GM18508 (cell line): Measurements from ENCODE around the gene IPP.
A peak's percentile ranks its signal among the peaks of the same experiment; 100 is the strongest.
"Not testable (repeated sequence)": the region's sequence is repeated elsewhere in the genome, so short reads cannot be mapped to it uniquely, and the experiment has no call there.

ENCODE experiments used
- ATAC-seq: cut with Tn5 transposase; IDR thresholded peaks from one replicate; pipeline ENCODE4 v1.9.1; 2021; ENCODE audit warnings: moderate number of reproducible peaks; ENCODE audit not compliant: insufficient read depth, unreplicated experiment

Gene IPP

DNA sequence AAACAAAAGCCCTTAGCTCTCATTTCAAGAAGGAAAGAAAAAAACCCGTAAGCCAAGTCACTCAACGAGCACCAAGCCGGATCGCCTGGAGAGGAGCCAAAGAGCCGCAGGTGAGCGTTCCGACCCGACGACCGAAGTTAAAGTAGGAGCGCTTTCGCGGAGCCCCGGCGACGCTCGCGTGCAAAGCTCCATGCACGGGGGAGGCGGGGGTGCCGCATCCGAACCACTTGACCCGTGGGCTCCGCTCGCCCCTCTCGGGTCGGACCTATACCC lies 64.5 kb downstream of the IPP start:
- peak; percentile 4 for ATAC-seq

DNA sequence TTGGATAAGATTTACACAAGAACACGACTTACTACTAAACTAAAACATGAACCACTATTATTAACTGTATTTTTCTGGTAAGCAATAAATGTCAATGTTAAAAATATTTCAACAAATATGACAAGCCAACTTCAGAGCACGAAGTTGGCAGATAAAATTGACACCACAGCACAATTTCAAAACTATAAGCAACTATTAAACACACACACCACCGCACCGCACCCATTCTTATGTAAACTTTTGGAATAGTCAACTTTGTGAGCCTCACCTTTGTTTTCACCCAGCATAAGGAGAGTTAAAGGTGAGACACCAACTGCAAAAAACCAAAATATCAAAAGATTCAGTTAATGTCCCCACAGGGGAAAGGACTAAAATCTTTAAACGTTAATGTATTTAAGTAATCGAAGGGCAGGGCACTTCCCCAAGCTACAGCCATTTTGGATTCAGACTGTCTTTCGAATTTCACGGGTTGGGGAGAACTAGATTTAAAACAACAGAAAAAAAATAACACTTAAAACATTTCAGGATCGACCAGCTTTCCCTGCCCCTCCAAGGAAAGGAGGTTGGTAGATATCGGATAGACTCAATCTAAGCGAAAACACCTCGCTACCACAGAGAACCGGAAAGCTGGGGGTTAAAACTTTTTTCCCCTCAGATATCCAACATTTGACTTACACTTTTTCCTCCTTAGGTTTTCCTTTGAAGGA lies 65.0 kb downstream of the IPP start:
- ATAC-seq, result no peak

DNA sequence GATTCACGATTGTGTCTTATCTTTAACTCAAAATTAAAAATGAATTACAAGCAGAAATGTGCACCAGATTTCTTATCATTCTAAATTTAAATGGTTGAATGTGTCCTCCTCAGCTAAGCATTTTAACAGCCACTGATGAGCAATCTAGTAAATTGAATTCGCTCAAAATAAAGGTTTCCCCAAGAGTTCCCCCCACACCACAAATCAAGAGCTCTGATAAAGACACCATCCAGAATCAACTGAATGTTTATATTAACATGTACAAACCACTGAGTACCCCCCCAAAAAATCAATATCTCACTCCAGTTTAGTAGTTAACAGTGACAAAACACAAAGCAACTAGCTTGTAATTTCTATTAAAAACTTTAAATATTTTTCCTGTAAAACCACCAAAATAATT lies 66.1 kb downstream of the IPP start:
- ATAC-seq, result no peak

DNA sequence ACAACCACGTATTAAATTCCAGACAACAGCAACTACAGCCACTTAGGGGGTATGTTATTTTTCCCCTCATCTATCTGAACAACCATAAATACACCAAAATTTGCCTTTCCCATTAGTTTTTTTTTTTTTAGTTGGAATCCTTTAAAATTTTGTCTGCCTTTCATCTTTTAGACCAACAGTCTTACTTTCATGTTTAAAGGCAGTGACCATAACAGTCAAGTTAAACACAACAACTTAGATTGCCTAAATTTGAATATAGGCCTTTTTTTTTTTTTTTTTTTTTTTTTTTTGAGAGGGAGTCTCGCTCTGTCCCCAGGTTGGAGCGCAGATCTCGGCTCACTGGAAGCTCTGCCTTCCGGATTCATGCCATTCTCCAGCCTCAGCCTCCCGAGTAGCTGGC lies 67.5 kb downstream of the IPP start:
- ATAC-seq, result no peak

DNA sequence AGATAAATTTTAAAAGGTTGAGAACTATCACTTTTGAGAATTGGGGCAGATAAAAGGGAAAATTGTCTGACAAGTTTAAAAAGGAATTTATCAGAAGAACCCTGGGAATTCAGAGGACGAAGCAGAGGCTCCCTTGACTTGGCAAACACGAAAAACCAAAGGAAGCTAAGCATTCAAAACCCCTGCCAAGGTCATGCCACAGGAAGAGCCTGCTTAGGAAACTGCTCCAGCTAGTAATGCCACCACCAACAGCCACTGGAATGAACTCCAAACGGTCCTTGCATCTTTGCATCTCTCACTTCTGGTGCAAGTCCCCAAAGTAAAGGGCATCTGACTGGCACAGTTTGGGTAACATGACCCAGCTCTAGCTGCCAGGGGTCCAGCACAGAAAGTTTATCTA lies 71.3 kb downstream of the IPP start:
- no peak for ATAC-seq

DNA sequence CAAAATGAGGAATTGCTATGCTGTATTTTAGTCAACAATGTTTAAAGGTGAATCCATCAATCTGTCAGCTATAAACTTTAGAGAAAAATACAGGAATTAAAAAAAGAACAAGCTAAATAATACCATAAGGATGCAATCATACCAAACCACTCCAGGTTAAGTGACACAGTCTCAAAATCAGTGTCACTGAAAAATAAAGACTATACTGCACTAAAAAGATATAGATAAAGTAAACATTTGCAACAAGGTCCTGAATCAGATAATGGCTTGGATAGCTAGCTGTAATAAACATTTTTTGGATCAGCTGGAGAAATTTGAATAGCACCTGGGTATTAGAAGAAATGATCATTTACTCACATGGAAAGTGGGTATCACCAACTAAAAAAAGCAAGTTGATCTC lies 72.0 kb downstream of the IPP start:
- no peak for ATAC-seq

DNA sequence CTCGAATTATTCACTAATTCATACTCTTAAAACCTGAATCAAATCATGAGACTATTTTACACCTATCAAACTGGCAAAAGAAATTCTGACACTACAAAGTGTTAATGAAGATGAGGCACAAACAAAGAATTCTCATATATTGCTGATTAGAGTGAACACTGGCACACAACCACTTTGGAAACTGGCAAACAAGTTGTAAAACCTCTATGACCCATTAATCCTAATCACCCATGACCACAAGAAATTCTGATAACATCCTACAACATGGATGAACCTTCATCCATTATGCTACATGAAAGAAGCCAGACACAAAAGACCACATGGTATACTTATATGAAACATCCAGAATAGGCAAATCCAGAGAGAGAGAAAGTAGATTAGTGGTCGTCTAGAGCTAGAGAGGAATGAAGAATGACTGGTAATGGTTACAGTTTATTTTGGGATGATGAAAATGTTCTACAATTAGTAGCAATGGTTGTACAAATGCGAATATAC lies 72.7 kb downstream of the IPP start:
- ATAC-seq, result no peak

DNA sequence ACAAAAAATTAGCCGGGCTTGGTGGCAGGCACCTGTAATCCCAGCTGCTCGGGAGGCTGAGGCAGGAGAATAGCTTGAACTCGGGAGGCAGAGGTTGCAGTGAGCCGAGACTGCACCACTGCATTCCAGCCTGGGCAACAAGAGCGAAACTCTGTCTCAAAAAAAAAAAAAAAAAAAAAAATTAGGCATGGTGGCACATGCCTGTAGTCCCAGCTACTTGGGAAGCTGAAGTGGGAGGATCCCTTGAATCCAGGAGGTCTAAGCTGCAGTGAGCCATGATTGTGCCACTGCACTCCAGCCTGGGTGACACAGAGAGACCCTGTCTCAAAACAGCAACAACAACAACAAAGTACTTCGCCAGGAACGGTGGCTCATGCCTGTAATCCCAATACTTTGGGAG lies 73.9 kb downstream of the IPP start:
- not testable (repeated sequence) for ATAC-seq

DNA sequence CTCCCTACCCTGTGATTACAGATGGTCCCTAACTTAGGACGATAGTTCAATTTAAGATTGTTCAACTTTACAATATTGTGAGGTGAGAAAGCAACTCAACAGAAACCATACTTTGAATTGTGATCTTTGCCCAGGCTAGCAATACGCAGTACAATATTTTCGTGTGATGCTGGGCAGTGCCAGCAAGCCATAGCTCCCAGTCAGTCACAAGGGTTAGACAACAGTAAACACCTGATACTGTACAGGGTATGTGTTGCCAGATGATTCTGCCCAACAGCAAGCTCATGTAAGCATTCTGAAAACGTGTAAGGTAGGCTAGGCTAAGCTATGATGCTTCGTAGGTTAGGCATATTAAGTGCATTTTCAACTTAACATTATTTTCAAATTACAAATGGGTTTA lies 76.0 kb downstream of the IPP start:
- no peak for ATAC-seq

DNA sequence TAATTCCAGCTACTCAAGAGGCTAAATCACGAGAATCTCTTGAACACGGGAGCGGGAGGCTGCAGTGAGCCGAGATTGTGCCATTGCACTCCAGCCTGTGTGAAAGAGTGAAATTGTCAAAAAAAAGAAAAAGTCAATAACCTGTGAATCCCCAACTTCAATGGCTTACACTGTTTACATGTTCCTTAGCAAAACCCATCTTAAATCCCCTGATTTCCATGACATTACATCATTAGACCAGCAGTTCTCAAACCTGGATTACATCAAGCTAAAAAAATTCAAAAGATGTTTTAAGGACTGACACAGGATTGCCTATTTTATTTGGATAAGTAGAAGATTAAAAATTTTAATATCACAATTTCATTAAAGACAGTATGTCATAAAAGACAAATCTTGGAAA lies 76.5 kb downstream of the IPP start:
- ATAC-seq, result no peak

DNA sequence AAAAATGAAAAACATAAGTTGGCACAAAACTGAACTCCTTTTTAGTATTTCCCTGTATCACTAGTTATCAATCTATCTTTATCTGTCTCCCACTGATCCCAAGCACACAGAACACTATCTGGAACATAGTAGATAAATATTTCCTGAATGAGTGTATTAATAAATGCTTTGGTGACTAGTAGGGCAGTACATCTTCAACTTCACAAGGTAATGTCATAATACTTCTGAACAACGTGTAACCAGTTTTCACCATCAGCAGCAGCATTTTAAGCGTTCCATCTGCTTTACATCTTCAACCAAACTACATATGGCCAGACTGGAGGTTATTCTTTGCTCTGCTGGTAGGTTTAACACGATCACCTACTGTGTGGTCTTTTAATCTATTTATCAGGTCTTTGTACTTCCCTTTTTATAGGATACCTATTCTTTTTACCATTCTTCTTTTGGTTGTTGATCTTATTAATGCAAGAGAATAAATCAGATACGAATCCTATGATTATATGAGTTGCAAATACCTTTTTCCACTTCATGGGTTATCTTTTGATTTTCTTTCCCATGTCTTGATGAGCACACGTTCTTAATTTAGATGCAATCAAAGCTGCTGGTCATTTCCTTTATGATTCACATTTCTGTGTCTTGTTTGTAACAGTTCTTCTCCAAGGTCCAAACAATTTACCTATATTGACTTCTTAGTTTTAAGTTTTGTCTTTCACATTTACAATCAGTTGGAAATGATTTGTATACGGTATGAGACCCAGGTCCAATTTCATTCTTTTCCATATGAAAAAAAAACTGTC lies 80.4 kb downstream of the IPP start:
- ATAC-seq, result no peak

DNA sequence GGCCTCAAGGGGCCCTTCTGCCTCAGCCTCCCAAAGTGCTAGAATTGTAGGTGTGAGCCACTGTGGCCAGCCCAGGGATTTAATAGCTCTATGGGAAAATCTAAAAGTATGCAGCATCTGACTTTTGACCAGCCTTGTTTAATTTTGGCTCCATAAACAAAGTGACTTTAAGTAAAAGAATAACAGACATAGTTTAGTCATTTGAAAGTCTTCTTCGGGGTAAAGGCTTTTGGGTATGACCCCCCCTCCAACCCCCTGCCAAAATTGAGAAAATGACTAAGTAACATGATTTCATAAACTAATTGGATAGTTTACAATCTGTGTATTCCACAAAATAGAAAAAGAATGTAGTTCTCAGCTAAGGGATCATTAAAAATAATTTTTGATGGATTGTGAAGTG lies 81.1 kb downstream of the IPP start:
- no peak for ATAC-seq

DNA sequence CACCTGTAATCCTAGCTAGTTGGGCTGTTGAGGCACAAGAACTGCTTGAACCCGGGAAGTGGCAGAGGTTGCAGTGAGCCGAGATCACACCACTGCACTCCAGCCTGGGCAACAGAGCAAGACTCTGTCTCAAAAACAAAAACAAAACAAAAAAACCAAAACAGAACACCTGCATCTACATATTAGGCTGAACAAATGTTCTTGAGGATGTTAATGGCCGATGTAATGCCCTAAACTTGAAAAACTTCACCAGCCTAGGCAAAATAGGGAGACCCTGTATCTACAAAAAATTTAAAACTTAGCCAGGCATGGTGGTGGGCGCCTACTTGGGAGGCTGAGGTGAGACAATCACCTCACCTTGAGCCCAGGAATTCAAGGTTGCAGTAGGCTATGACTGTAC lies 81.9 kb downstream of the IPP start:
- no peak for ATAC-seq

DNA sequence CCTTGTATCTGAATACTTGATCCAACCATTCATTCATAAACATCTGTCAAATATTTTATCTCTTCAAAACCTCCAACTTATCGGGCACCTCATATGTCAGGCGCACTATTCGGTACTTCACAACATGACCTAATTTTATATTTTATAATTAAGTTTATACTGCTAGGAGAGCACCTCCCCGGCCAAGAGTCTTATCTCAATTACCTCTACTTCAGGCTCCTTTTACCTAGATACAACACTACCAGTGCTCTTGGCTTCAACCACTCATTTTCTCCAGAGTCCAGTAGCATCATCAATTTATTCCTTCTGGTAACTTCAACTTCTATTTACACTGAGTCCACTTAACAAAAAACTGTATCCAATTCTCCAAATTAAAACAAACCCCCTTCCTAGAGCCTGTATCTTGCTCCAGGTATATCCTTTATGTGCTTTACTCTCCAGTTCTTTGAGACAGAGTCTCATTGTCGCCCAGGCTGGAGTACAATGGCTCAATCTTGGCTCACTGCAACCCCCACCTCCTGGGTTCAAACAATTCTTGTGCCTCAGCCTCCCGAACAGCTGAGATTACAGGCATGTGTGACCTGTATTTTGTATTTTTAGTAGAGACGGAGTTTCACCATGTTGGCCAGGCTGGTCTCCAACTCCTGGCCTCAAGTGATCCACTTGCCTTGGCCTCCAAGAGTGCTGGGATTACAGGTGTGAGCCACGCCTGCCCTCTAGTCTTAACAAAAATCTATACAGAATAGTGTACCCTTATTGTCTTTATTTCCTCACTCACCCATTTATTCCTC lies 82.9 kb downstream of the IPP start:
- no peak for ATAC-seq

DNA sequence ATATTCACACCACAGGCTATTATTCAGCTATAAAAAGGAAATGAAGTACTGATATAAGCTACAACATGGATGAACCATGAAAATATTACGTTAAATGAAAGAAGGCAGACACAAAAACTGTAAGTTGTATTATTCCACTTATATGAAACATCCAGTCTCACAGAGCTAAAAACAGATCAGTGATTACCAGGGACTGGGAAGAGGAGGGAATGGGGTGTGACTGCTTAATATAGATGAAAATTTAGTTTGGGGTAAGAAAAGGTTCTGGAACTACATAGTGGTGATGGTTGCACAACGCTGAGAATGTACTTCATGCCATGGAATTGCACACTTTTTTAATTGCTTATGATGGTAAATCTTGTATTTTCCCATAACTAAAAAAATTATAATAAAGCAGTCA lies 83.6 kb downstream of the IPP start:
- no peak for ATAC-seq

DNA sequence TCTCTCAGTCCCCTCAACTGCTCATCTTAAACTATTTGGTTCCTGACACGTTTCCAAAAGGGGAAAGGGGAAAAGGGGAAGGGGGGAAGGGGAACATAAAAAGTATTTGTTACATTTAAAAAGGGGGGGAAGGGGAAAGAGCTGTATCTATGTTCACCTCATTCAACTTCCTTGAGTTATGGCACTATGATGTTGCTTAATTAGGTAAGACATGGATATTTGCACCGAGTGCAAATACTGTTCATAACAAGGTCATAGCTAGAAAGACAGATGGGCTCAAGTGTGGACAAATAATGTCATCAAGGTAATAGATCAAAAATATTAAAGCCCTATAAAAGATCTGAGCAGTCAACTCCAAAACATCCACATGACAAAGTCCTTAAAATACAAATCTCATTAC lies 90.1 kb downstream of the IPP start:
- no peak for ATAC-seq

DNA sequence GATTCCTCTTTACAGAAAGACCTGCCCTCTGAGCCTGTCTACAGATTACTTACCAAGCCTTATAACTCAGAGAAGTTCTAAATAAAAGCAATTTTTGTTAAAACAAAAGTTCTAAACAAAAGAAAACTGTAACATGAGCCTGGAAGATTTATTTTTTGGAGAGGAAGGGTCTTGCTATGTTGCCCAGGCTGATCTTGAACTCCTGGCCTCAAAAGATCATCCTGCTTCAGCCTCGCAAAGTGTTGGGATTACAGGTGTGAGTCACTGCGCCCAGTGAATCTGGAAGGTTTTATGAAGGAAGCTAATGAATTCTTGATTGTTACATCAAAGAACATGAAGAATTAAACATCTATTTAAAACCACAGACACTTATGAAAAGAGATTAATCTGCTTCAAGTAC lies 91.2 kb downstream of the IPP start:
- no peak for ATAC-seq

DNA sequence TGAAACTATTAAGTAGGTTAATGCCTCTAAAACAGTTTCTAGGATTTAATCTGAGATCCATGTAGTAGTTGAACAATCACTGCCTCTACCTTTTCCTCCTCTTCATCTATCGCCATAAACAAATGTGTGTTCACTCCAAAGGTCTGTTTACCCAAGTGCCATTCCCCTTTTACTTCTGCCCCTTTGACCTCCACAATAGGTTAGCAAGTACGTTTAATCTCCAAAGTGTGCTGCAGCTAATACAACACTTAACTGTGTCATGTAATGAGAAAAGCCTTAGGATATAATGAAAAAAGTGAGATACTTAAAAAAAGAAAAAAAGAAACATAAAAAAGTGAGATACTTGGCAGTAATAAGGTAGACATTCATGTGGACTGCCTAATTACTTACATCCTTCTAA lies 92.3 kb downstream of the IPP start:
- no peak for ATAC-seq

DNA sequence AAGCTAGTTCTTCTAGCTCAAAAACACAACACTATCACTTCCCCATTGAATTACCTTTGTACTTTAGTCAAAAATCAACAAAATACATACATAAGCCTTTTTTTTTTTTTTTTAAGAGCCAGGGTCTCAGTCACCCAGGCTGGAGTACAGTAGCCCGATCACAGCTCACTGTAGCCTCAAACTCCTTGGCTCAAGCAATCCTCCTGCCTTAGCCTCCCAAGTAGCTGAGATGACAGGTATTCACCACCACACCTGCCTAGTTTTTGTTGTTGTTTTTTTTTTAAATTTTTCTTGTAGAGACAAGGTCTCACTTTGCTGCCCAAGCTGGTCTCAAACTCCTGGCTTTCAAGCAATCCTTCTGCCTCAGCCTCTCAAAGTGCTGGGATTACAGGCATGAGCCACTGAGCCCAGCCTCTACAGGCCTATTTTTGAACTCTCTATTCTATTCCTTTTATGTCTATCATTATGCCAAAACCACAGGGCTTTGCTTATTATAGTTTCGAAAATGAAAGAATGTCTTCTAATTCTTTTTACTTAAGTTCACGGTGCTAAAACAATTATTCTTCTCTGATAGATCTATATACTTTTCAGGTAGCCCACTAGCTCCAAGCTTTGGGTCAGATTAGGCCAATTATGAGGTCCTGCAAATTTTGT lies 93.8 kb downstream of the IPP start:
- ATAC-seq, result no peak

DNA sequence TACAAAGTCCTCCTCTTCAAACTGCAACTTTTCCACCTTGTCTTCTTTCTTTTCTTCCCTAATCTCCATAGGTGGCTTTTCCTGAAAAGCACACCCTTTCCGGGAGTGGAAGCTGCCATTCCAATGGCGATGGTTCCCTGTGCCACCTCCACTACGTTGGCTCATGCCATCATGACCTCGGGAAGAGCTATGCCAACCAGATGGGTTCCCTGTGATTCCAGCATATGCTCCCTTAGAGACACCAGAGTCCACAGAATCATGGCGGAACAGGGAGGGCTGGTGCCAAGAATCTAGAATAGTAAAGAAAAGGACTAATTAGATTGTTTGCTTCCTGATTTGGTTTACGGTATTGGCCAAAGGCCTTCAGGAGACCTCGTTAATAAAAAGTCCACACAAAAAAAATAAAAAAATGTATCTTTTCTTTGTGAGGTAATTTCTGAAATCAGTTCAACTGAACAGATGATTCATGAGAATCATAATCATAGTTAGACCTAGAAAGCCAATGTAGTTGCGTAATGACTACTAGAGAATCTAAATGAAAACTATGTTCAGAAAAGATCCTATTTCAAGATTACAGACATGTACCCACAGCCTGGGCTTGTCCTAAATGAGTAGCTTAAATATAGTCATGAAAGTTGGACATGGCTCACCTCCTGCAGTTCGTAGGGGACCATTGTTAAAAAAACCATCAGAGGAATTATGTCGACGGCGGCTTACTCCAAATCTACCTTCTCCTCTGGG lies 95.7 kb downstream of the IPP start:
- ATAC-seq, result no peak
